Naive thymus-derived CD8-positive, alpha-beta T cell (primary cell): Measurements from ENCODE around the gene LAMTOR2. TPM values are rescaled to one million over a fixed set of nuclear protein-coding genes. Genes with fewer than 3 reads are reported as not detected.

Experiments
- ATAC-seq, 2 donors: fragments of 150-1000 bp; cut with Tn5 transposase in 1 of 2; sonication (Bioruptor Pico), chemical (Tn5 transposase) in 1 of 2; 1 replicate in 1 of 2; 2 replicates in 1 of 2; pipeline ENCODE4 v1.10.0; 2021; ENCODE audit warnings: mild to moderate bottlenecking in 2 of 2, moderate library complexity in 2 of 2
- POLR2A ChIA-PET: fragments of 350-600 bp; sonication (Branson Sonifier 250); formaldehyde crosslinking; loops from one replicate; lab custom pipeline; 2021; ENCODE audit warnings: antibody characterized with exemption; lab: Charles Lee
- DNase-seq, 10 donors: peaks; one replicate each; pipeline versions ENCODE4 v3.0.0 to v3.0.0-alpha.2; 2020 to 2022
- H3K27ac Mint-ChIP-seq, 10 donors: one replicate each; pipeline ENCODE4 v1.8.0; 2020 to 2022; ENCODE audit warnings: mild to moderate bottlenecking in 10 of 10, mixed read lengths in 10 of 10, moderate library complexity in 4 of 10, inconsistent platforms in 1 of 10
- H3K27me3 Mint-ChIP-seq, 5 donors: one replicate each; pipeline ENCODE4 v1.8.0; 2021 to 2022; ENCODE audit warnings: mixed read lengths in 5 of 5
- H3K36me3 Mint-ChIP-seq, 3 donors: one replicate each; pipeline ENCODE4 v1.8.0; 2020 to 2022; ENCODE audit warnings: mixed read lengths in 3 of 3, mild to moderate bottlenecking in 2 of 3, inconsistent platforms in 1 of 3
- H3K4me1 Mint-ChIP-seq, 4 donors: one replicate each; pipeline ENCODE4 v1.8.0; 2021 to 2022; ENCODE audit warnings: mixed read lengths in 4 of 4
- H3K4me3 Mint-ChIP-seq, 10 donors: one replicate each; pipeline ENCODE4 v1.8.0; 2020 to 2022; ENCODE audit warnings: mild to moderate bottlenecking in 10 of 10, mixed read lengths in 10 of 10, moderate library complexity in 6 of 10, inconsistent platforms in 1 of 10
- H3K9me3 Mint-ChIP-seq, 9 donors: one replicate each; pipeline ENCODE4 v1.8.0; 2020 to 2022; ENCODE audit warnings: mixed read lengths in 9 of 9, mild to moderate bottlenecking in 3 of 9, inconsistent platforms in 1 of 9, moderate library complexity in 1 of 9
- polyA plus RNA-seq, 3 donors: library from polyadenylated mRNA; unstranded; fragments of 300-500 nt; fragmentation: Illumina TruSeq; gene quantifications; one replicate each; pipeline ENCODE4 v1.2.3, GENCODE V29; 2021
- total RNA-seq, 8 experiments: library from RNA in 2 of 8; stranded (reverse) in 2 of 8; gene quantifications; one replicate each; pipeline ENCODE4 v1.2.3 and lab custom pipeline; 2021 to 2026

LAMTOR2 gene
- total RNA-seq (10 to 100 TPM; 22.6 to 24.2 TPM), polyA plus RNA-seq (100 to 1,000 TPM in 1 of 3 donors, 10 to 100 TPM in 2; 89.1 to 102 (median 96.1) TPM), total RNA-seq (lab: John Stamatoyannopoulos, UW) (0.49 to 20.4 (median 13.5) reads per million in 6 experiments)

DNA sequence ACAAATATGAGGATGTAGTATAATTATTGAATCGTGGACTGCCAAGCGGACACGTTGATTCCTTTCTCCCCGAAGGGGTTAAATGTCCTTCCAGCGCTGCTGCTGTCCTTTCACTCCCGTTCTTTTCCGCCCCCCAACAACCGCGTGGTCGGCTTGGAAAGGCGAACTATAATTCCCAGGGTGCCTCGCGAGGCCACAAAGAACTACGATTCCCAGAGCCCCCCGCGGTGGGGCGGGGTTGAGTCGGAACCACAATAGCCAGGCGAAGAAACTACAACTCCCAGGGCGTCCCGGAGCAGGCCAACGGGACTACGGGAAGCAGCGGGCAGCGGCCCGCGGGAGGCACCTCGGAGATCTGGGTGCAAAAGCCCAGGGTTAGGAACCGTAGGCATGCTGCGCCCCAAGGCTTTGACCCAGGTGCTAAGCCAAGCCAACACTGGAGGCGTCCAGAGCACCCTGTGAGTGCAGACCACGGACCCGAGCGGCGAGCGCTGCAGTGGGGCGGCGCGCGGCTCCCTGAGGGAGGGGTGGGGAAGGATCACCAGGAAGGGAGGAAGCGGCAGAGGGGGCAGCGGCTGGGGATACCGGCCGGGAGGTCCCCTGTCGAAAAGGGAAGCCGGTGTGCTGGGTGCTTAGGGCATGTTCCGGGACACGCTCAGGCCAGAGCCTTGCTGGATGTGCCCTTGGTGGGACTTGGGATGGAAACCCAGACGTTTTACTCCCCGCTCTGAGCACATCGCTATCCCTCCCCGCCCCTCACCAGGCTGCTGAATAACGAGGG is at the start of gene LAMTOR2:
Gene LAMTOR2, plus strand, starts transcription at position 283 of the 781 bp plus-strand sequence. Its CDS starts 108 bp downstream, at position 391.
- H3K27me3 Mint-ChIP-seq = no peaks in the 10 kb centered on the region
- H3K36me3 Mint-ChIP-seq = peaks cover 0 to 16% (median 0%) of the 10 kb centered on the region in 3 donors
- H3K27ac Mint-ChIP-seq = peak within 1 kb of the TSS; percentile 81 to 97 (median 94)
- peaks cover 20 to 39% (median 36%) of the 10 kb centered on the region in 4 donors for H3K4me1 Mint-ChIP-seq
- ATAC-seq (peak; percentile 79 to 83), DNase-seq (peak; percentile 89 to 96 (median 93))
- H3K9me3 Mint-ChIP-seq = no peaks in the 10 kb centered on the region
- POLR2A ChIA-PET = interaction anchor here (0.7 to 1.9 kb wide), 2 partner anchors 34 to 78 kb away, joined by 3 to 12 read pairs; partner anchors contain the start of gene SSR2
- peak within 1 kb of the TSS; percentile 90 to 100 (median 96) for H3K4me3 Mint-ChIP-seq

DNA sequence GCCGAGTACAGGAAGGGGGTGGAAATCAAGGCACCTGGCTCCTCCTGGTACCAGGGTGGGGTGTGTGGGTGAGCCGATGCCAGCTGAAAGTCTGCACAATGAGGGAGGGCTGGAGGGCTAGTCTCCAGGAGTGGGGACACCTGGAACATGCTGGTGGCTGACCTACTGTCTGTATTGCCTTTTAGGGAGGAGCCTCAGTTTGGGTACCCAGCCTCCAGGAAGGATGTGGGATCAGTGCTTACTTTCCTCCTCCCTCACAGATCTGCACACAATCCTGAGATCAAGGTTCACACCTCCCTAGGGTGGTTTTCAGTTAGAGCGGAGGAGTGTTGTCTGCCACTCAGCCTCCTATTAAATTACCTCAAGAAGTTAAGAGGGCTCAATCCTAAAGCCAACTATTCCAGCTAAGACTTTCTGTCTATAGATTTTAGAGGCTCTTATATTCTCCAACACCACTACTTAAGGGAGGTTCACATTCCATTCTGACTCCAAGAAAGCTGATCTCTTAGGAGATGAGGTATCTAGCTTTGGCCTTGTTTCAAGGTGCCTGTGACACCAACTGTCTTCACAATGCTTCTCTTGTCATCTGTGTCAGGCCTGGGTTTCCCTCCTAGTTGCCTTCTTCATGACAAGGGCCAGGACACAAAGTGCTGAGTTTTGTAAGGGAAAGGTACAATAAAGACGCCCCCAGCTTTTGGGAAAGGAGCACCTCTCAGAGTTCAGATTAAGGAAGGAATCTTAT is 49.6 kb upstream of the LAMTOR2 start:
- Mint-ChIP-seq H3K36me3 (peaks cover 0 to 26% (median 5%) of the 10 kb centered on the region in 3 donors), H3K9me3 (no peaks in the 10 kb centered on the region), H3K27me3 (no peaks in the 10 kb centered on the region), H3K4me3 (peak overlapping the region in 8 of 10 donors; percentile 25 to 68 (median 50)), H3K27ac (peak overlapping the region; percentile 34 to 92 (median 82)), H3K4me1 (peaks cover 13 to 24% (median 16%) of the 10 kb centered on the region in 4 donors)
- POLR2A ChIA-PET = interaction anchor here (0.5 kb wide), 1 partner anchor 110 kb away, joined by 3 read pairs; no protein-coding TSS in a partner anchor
- ATAC-seq = peak; percentile 64 to 79
- DNase-seq = peak in 3 of 10 donors; percentile 15 to 39 (median 18)

- no peaks in the 10 kb centered on the region for H3K9me3 Mint-ChIP-seq
- peak overlapping the region in 7 of 10 donors; percentile 12 to 86 (median 43) for H3K27ac Mint-ChIP-seq
- peaks cover 13 to 24% (median 18%) of the 10 kb centered on the region in 4 donors for H3K4me1 Mint-ChIP-seq
- no peak for DNase-seq
- peaks cover 8 to 43% (median 17%) of the 10 kb centered on the region in 3 donors for H3K36me3 Mint-ChIP-seq
- no peak for ATAC-seq
- POLR2A ChIA-PET = interaction anchor here (1.0 kb wide), 1 partner anchor 348 kb away, joined by 3 read pairs; no protein-coding TSS in a partner anchor
- H3K27me3 Mint-ChIP-seq = no peaks in the 10 kb centered on the region
- no peak overlapping the region for H3K4me3 Mint-ChIP-seq
These were observed 47.8 kb upstream of the LAMTOR2 start for GRCh38 chr1:156006666-156007376.

- Mint-ChIP-seq H3K4me3 (no peak overlapping the region), H3K27me3 (no peaks in the 10 kb centered on the region), H3K4me1 (peaks cover 13 to 27% (median 20%) of the 10 kb centered on the region in 4 donors), H3K9me3 (no peaks in the 10 kb centered on the region), H3K27ac (peak overlapping the region in 6 of 10 donors; percentile 34 to 85 (median 46)), H3K36me3 (peaks cover 9 to 69% (median 20%) of the 10 kb centered on the region in 3 donors)
- POLR2A ChIA-PET = no interaction called here
- DNase-seq = no peak
- ATAC-seq = no peak
These were observed 45.2 kb upstream of the LAMTOR2 start for GRCh38 chr1:156009404-156009803.

DNA sequence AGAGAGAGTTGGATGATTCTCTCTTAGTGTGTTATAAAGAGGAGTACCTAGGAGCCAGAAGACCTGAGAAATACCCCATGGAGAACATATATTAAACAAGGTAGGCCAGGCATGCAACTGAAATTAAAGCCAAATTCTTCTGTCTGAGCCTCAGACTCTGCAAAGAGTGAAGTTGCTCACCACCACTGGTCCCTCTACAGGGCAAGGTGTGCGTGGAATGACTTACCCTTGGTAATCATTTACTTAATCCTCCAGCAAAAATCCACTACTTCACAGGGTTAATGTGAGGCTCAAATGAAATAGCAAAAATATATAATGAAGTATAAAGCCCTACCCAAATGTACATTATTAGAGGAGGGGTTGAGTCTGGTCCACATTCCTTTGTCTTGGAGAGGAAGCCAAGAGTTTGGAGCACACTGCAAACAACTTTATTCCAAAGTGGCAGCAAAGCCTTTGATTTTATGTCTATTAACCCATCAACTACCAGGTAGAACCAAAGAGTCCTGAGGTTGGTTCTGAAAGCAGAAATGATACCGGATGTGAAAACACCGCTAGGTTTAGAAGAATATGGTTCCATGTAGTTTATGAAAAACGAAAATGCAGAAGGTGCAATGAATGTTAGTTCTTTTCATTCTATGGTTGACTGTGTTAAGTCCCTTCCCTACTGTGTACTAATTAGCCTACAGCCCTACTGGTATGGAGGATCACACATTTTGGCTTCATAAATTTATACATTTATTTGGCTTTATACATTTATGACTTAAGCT is 42.3 kb upstream of the LAMTOR2 start:
- no peak overlapping the region for H3K27ac Mint-ChIP-seq
- H3K27me3 Mint-ChIP-seq = no peaks in the 10 kb centered on the region
- ATAC-seq = no peak
- POLR2A ChIA-PET = no interaction called here
- peaks cover 9 to 89% (median 22%) of the 10 kb centered on the region in 3 donors for H3K36me3 Mint-ChIP-seq
- H3K4me3 Mint-ChIP-seq = no peak overlapping the region
- H3K9me3 Mint-ChIP-seq = no peaks in the 10 kb centered on the region
- peaks cover 0 to 15% (median 8%) of the 10 kb centered on the region in 4 donors for H3K4me1 Mint-ChIP-seq
- no peak for DNase-seq

- Mint-ChIP-seq H3K4me3 (no peak overlapping the region), H3K36me3 (peaks cover 9 to 92% (median 21%) of the 10 kb centered on the region in 3 donors)
These were observed 39.8 kb upstream of the LAMTOR2 start for GRCh38 chr1:156014829-156015228.

DNA sequence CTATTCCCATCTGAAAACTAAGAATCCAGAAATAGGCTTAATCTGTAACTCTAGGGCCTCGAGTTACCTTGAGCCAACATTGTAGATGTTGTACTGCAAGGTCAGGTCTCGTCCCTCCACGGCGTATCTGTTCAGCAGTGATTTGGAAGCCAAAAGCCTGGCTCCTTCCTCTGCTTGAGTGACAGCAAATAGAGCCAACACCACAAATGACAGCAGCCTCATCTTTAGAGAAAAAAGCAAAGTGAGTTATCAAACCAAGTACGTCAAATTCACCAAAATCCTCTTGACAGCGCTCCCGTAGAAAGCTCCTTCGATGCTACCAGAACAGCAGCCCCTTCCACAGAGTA is 34.7 kb upstream of the LAMTOR2 start:
- Mint-ChIP-seq H3K27ac (peak overlapping the region; percentile 87 to 98 (median 96)), H3K27me3 (peaks cover 0 to 1% (median 0%) of the 10 kb centered on the region in 5 donors), H3K36me3 (peaks cover 0 to 48% (median 4%) of the 10 kb centered on the region in 3 donors), H3K9me3 (no peaks in the 10 kb centered on the region), H3K4me1 (peaks cover 13 to 33% (median 24%) of the 10 kb centered on the region in 4 donors), H3K4me3 (peak overlapping the region; percentile 90 to 99 (median 98))
- DNase-seq (no peak), ATAC-seq (no peak)
- POLR2A ChIA-PET = interaction anchor here (1.2 to 2.7 kb wide), 3 partner anchors 34 to 193 kb away, joined by 4 to 12 read pairs (median 5); partner anchors contain the start of genes ARHGEF2, LAMTOR2, PMF1 and UBQLN4

More at GRCh38 chr1:156014829-156015228, 39.8 kb upstream of the LAMTOR2 start:
- POLR2A ChIA-PET = no interaction called here
- H3K27ac Mint-ChIP-seq = peak overlapping the region in 5 of 10 donors; percentile 43 to 76 (median 56)
- no peak for ATAC-seq
- DNase-seq = no peak
- H3K27me3 Mint-ChIP-seq = no peaks in the 10 kb centered on the region
- no peaks in the 10 kb centered on the region for H3K9me3 Mint-ChIP-seq
- peaks cover 16 to 23% (median 18%) of the 10 kb centered on the region in 4 donors for H3K4me1 Mint-ChIP-seq

- peaks cover 16 to 33% (median 24%) of the 10 kb centered on the region in 4 donors for H3K4me1 Mint-ChIP-seq
- H3K27me3 Mint-ChIP-seq = peaks cover 0 to 5% (median 4%) of the 10 kb centered on the region in 5 donors
- peaks cover 0 to 46% (median 4%) of the 10 kb centered on the region in 3 donors for H3K36me3 Mint-ChIP-seq
- peak; percentile 99 to 100 for ATAC-seq
- H3K27ac Mint-ChIP-seq = peak within 1 kb of the TSS; percentile 87 to 98 (median 98)
- H3K4me3 Mint-ChIP-seq = peak within 1 kb of the TSS; percentile 90 to 99 (median 98)
- POLR2A ChIA-PET = interaction anchor here (0.9 to 2.7 kb wide), 5 partner anchors 33 to 192 kb away, joined by 3 to 12 read pairs (median 4); partner anchors contain the start of genes ARHGEF2, LAMTOR2, PMF1 and UBQLN4
- no peaks in the 10 kb centered on the region for H3K9me3 Mint-ChIP-seq
- peak; percentile 65 to 92 (median 84) for DNase-seq
These were observed 34.1 kb upstream of the LAMTOR2 start, which contains the start of gene SSR2 for GRCh38 chr1:156020293-156021092. Gene SSR2 (minus strand): TSS chr1:156020951. CDS start chr1:156020167, 784 bp downstream.

- no peak for DNase-seq
- Mint-ChIP-seq H3K4me1 (peaks cover 16 to 37% (median 26%) of the 10 kb centered on the region in 4 donors), H3K4me3 (peak overlapping the region; percentile 90 to 99 (median 98)), H3K36me3 (peaks cover 0 to 40% (median 4%) of the 10 kb centered on the region in 3 donors), H3K9me3 (no peaks in the 10 kb centered on the region), H3K27ac (peak overlapping the region; percentile 87 to 98 (median 98)), H3K27me3 (peaks cover 0 to 7% (median 4%) of the 10 kb centered on the region in 5 donors)
- no peak for ATAC-seq
- POLR2A ChIA-PET = interaction anchor here (0.5 to 2.7 kb wide), 6 partner anchors 31 to 898 kb away, joined by 3 to 12 read pairs (median 4); partner anchors contain the start of genes ARHGEF2, LAMTOR2 and UBQLN4
These were observed 33.5 kb upstream of the LAMTOR2 start for GRCh38 chr1:156021093-156021428.

GRCh38 chr1:156021954-156022353 is 32.6 kb upstream of the LAMTOR2 start:
- POLR2A ChIA-PET = interaction anchor here (0.5 to 2.7 kb wide), 4 partner anchors 30 to 84 kb away, joined by 4 to 12 read pairs (median 5); partner anchors contain the start of genes LAMTOR2 and UBQLN4
- no peak for ATAC-seq
- Mint-ChIP-seq H3K27ac (peak overlapping the region in 5 of 10 donors; percentile 29 to 75 (median 70)), H3K9me3 (no peaks in the 10 kb centered on the region), H3K4me1 (peaks cover 15 to 37% (median 27%) of the 10 kb centered on the region in 4 donors), H3K27me3 (peaks cover 0 to 7% (median 4%) of the 10 kb centered on the region in 5 donors), H3K36me3 (peaks cover 0 to 32% (median 4%) of the 10 kb centered on the region in 3 donors), H3K4me3 (peak overlapping the region in 8 of 10 donors; percentile 22 to 92 (median 46))
- DNase-seq = no peak
